Esophagus muscularis mucosa (tissue), 4 donors: ENCODE results near the gene RBM8A.

Experiments
- CTCF ChIP-seq, 3 experiments: fragments of 200-600 bp in 2 of 3; fragments of 450-650 bp in 1 of 3; sonication (generic) in 2 of 3; IDR thresholded peaks; one replicate each; pipeline ENCODE4 v1.5.1; 2017 to 2019; ENCODE audit warnings: antibody characterized with exemption in 3 of 3, mild to moderate bottlenecking in 2 of 3, moderate library complexity in 1 of 3
- EP300 ChIP-seq: sonication (generic); formaldehyde crosslinking; IDR thresholded peaks from one replicate; pipeline ENCODE4 v1.6.1; 2017; ENCODE audit warnings: antibody characterized with exemption
- POLR2A ChIP-seq: fragments of 450-650 bp; IDR thresholded peaks from one replicate; pipeline ENCODE4 v1.6.1; 2017; ENCODE audit warnings: antibody characterized with exemption, moderate library complexity, mild to moderate bottlenecking, low read depth
- POLR2AphosphoS5 ChIP-seq, 2 donors: sonication (generic); formaldehyde crosslinking; IDR thresholded peaks; one replicate each; pipeline ENCODE4 v1.6.1; 2017; ENCODE audit warnings: antibody characterized with exemption in 2 of 2

GRCh38 chr1:145887631-145888030, 39.7 kb downstream of the RBM8A start:
- TF ChIP-seq EP300 (no peak), POLR2A (no peak), CTCF (IDR thresholded peaks at IDR 0.05) (no peak), POLR2AphosphoS5 (IDR thresholded peaks at IDR 0.05) (no peak)
